ENCODE data around the gene TRIOBP.

Gene TRIOBP

DNA sequence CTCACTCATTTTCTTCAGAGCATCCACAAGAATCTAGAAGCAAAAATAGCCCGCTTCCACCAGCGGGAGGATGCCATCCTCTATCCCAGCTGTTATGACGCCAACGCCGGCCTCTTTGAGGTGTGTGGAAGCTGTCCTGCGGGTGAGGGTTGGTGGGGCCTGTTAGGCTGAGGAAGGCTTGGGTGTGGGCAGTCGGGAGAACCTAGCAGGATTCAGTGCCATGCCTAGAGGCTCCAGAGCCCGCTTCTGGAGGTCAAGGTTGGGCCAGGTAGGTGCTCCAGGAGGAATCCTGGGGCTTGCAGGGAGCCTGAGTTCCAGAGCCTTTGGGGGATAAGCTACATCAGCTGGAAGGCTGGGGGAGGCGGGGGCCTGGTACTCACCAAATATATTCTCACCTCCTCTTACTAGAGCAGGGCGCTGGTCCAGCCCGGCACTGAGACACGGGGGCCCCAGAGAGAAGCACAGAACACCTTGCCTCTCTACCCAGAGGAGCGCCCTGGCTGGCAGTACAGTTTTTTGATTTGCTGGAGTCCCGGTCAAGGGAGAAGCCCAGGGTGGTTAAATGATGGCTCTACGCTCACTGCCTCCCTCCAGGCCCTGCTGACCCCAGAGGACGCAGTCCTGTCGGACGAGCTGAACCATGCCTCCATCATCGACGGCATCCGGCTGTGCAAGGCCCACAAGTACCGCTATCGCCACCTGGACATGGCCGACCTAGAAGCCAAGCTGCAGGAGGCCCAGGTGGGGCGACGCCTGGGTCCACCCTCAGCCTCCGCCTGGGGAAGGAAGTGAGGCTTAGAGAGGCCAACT is 116.2 kb downstream of the TRIOBP start:
- WGBS, result 94% methylated on average over 27 of the region's 27 CpGs
- peaks cover 23% of the 10 kb centered on the region for H3K36me3 ChIP-seq (ENCODE audit: insufficient read depth, low read length)
- H3K4me3 ChIP-seq (ENCODE audit: low read length), result no peak overlapping the region
- H3K27ac ChIP-seq (ENCODE audit: low read depth, low read length), result no peak overlapping the region
- H3K27me3 ChIP-seq (ENCODE audit: insufficient read depth, low read length), result peaks cover 12% of the 10 kb centered on the region
- no peaks in the 10 kb centered on the region for H3K4me1 ChIP-seq (ENCODE audit: insufficient read depth, low read length)
- H3K9me3 ChIP-seq (ENCODE audit: insufficient read depth, low read depth, low read length), result no peaks in the 10 kb centered on the region
- no peak overlapping the region for H3K9ac ChIP-seq (ENCODE audit: low read depth, low read length)

- Histone ChIP-seq H3K9ac (ENCODE audit: low read depth, low read length) (no peak overlapping the region), H3K27me3 (ENCODE audit: insufficient read depth, low read length) (peaks cover 24% of the 10 kb centered on the region), H3K9me3 (ENCODE audit: insufficient read depth, low read depth, low read length) (no peaks in the 10 kb centered on the region), H3K4me3 (ENCODE audit: low read length) (no peak overlapping the region), H3K27ac (ENCODE audit: low read depth, low read length) (no peak overlapping the region), H3K36me3 (ENCODE audit: insufficient read depth, low read length) (peaks cover 23% of the 10 kb centered on the region), H3K4me1 (ENCODE audit: insufficient read depth, low read length) (peaks cover 4% of the 10 kb centered on the region; the same call in 1 of the 2 replicates)
- WGBS, result 92% methylated on average over 12 of the region's 12 CpGs
Observed at GRCh38 chr22:37815593-37815992, 118.7 kb downstream of the TRIOBP start.

DNA sequence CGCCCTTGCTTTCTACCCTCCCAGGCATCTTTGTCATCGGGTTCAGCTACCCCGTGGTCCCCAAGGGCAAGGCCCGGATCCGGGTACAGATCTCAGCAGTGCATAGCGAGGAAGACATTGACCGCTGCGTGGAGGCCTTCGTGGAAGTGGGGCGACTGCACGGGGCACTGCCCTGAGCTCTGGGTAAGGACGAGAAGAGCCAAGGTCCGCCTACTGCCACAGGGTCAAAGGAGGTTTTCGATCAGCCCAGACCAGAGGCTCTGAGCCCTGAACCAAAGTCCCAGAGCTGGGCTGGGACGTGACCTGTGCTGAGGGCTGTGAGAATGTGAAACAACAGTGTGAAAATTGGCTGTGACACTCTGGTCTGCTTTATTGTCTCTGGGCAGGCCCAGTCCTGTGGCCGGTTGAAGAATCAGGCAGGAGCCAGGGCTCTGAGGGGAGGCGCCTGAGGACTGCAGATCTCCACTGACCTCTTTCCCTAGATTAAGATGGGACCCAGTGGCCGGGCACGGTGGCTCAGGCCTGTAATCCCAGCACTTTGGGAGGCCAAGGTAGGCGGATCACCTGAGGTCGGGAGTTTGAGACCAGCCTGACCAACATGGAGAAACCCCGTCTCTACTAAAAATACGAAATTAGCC is 119.8 kb downstream of the TRIOBP start:
- Histone ChIP-seq H3K9me3 (ENCODE audit: insufficient read depth, low read depth, low read length) (no peaks in the 10 kb centered on the region), H3K9ac (ENCODE audit: low read depth, low read length) (no peak overlapping the region), H3K27ac (ENCODE audit: low read depth, low read length) (no peak overlapping the region), H3K36me3 (ENCODE audit: insufficient read depth, low read length) (peaks cover 23% of the 10 kb centered on the region), H3K27me3 (ENCODE audit: insufficient read depth, low read length) (peaks cover 24% of the 10 kb centered on the region), H3K4me3 (ENCODE audit: low read length) (no peak overlapping the region), H3K4me1 (ENCODE audit: insufficient read depth, low read length) (peaks cover 4% of the 10 kb centered on the region; the same call in 1 of the 2 replicates)
- WGBS, result 94% methylated on average over 23 of the region's 23 CpGs

DNA sequence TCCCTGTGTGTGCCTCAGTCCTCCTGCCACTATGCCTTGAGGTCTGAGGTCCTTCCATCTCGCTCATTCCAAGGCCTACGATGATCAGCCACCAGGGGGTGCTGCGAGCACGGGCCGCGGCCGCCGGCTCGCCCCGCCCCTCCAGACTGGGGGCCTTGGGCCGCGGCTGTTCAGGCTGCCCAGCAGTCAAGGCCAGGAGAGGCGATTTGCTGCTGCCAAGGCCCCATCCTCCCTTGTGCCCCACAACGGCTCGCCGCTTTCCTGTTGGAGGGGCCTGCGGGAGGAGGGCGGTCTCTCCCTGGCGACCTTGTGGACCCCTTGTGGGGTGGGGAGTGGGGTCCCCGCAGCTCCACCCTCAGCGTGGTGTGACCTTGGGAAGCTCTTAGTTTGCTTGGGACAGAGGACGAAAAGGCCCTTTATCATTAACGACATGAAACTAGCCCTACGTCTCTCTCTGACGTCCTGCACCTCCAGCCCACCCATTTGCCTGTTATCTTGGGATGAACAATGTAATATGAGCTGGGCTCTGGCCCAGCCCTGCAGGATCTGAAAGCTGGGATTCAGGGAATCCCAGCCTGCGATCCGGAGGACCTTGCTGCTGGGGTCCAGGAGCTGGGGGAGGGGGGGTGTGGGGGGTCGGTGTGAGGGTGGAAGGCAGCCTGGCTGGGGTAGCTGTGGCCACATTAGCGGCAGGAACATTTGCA is 121.0 kb downstream of the TRIOBP start:
- H3K27ac ChIP-seq (ENCODE audit: low read depth, low read length), result peak overlapping the region; percentile 80; the same call in 1 of the 2 replicates
- peak overlapping the region; percentile 61; the same call in 1 of the 2 replicates for H3K9ac ChIP-seq (ENCODE audit: low read depth, low read length)
- H3K4me3 ChIP-seq (ENCODE audit: low read length), result peak overlapping the region; percentile 55
- peaks cover 25% of the 10 kb centered on the region for H3K27me3 ChIP-seq (ENCODE audit: insufficient read depth, low read length)
- H3K4me1 ChIP-seq (ENCODE audit: insufficient read depth, low read length), result peaks cover 12% of the 10 kb centered on the region
- no peaks in the 10 kb centered on the region for H3K9me3 ChIP-seq (ENCODE audit: insufficient read depth, low read depth, low read length)
- WGBS, result 2% methylated on average over 29 of the region's 29 CpGs
- peaks cover 23% of the 10 kb centered on the region for H3K36me3 ChIP-seq (ENCODE audit: insufficient read depth, low read length)

- Histone ChIP-seq H3K4me3 (ENCODE audit: low read length) (peak overlapping the region; percentile 55), H3K9me3 (ENCODE audit: insufficient read depth, low read depth, low read length) (no peaks in the 10 kb centered on the region), H3K4me1 (ENCODE audit: insufficient read depth, low read length) (peaks cover 19% of the 10 kb centered on the region), H3K27me3 (ENCODE audit: insufficient read depth, low read length) (peaks cover 32% of the 10 kb centered on the region), H3K27ac (ENCODE audit: low read depth, low read length) (no peak overlapping the region; the same call in 1 of the 2 replicates), H3K36me3 (ENCODE audit: insufficient read depth, low read length) (peaks cover 19% of the 10 kb centered on the region), H3K9ac (ENCODE audit: low read depth, low read length) (peak overlapping the region; percentile 56)
- WGBS, result 3% methylated on average over 68 of the region's 68 CpGs
Observed at GRCh38 chr22:37818409-37819104, 121.7 kb downstream of the TRIOBP start.

- Histone ChIP-seq H3K27ac (ENCODE audit: low read depth, low read length) (no peak overlapping the region), H3K36me3 (ENCODE audit: insufficient read depth, low read length) (peaks cover 18% of the 10 kb centered on the region), H3K4me1 (ENCODE audit: insufficient read depth, low read length) (peaks cover 19% of the 10 kb centered on the region), H3K4me3 (ENCODE audit: low read length) (peak overlapping the region; percentile 55), H3K9ac (ENCODE audit: low read depth, low read length) (peak overlapping the region; percentile 56), H3K9me3 (ENCODE audit: insufficient read depth, low read depth, low read length) (no peaks in the 10 kb centered on the region), H3K27me3 (ENCODE audit: insufficient read depth, low read length) (peaks cover 37% of the 10 kb centered on the region)
- 33% methylated on average over 14 of the region's 14 CpGs for WGBS
Observed at GRCh38 chr22:37819105-37819433, 122.2 kb downstream of the TRIOBP start.

- H3K27ac ChIP-seq (ENCODE audit: low read depth, low read length), result no peak overlapping the region
- 94% methylated on average over 5 of the region's 5 CpGs for WGBS
- H3K4me1 ChIP-seq (ENCODE audit: insufficient read depth, low read length), result peaks cover 19% of the 10 kb centered on the region
- H3K27me3 ChIP-seq (ENCODE audit: insufficient read depth, low read length), result peaks cover 50% of the 10 kb centered on the region
- H3K9ac ChIP-seq (ENCODE audit: low read depth, low read length), result no peak overlapping the region
- H3K36me3 ChIP-seq (ENCODE audit: insufficient read depth, low read length), result 0 out of 2 replicates have a peak, but pooled peaks cover 7% of the 10 kb centered on the region
- H3K4me3 ChIP-seq (ENCODE audit: low read length), result no peak overlapping the region
- no peaks in the 10 kb centered on the region for H3K9me3 ChIP-seq (ENCODE audit: insufficient read depth, low read depth, low read length)
Observed at GRCh38 chr22:37820350-37820749, 123.5 kb downstream of the TRIOBP start.

GRCh38 chr22:37822079-37822833 is 125.4 kb downstream of the TRIOBP start:
- Histone ChIP-seq H3K9me3 (ENCODE audit: insufficient read depth, low read depth, low read length) (no peaks in the 10 kb centered on the region), H3K9ac (ENCODE audit: low read depth, low read length) (no peak overlapping the region), H3K27me3 (ENCODE audit: insufficient read depth, low read length) (peaks cover 55% of the 10 kb centered on the region), H3K4me1 (ENCODE audit: insufficient read depth, low read length) (peaks cover 19% of the 10 kb centered on the region), H3K27ac (ENCODE audit: low read depth, low read length) (no peak overlapping the region), H3K36me3 (ENCODE audit: insufficient read depth, low read length) (no peaks in the 10 kb centered on the region), H3K4me3 (ENCODE audit: low read length) (no peak overlapping the region)
- 51% methylated on average over 8 of the region's 8 CpGs for WGBS

- peak within 1 kb of the TSS; percentile 53; the same call in 1 of the 2 replicates for H3K4me3 ChIP-seq (ENCODE audit: low read length)
- H3K9me3 ChIP-seq (ENCODE audit: insufficient read depth, low read depth, low read length), result no peaks in the 10 kb centered on the region
- H3K36me3 ChIP-seq (ENCODE audit: insufficient read depth, low read length), result no peaks in the 10 kb centered on the region
- peaks cover 19% of the 10 kb centered on the region for H3K4me1 ChIP-seq (ENCODE audit: insufficient read depth, low read length)
- no peak within 1 kb of the TSS for H3K9ac ChIP-seq (ENCODE audit: low read depth, low read length)
- H3K27me3 ChIP-seq (ENCODE audit: insufficient read depth, low read length), result peaks cover 54% of the 10 kb centered on the region
- no peak within 1 kb of the TSS for H3K27ac ChIP-seq (ENCODE audit: low read depth, low read length)
- WGBS, result 78% methylated on average over 21 of the region's 21 CpGs
Observed at GRCh38 chr22:37823134-37823985, 126.5 kb downstream of the TRIOBP start, which contains the start of gene GALR3. Gene GALR3, plus strand, starts transcription at chr22:37823382. Its CDS starts 25 bp downstream, at chr22:37823407.

Measured in HUES64 (cell line).